Central memory CD4-positive, alpha-beta T cell (primary cell): ENCODE measurements around the gene PPP2R3A.
"Not testable (repeated sequence)": the region's sequence is repeated elsewhere in the genome, so short reads cannot be mapped to it uniquely, and the experiment has no call there.

Source experiments
- DNase-seq: peaks from one replicate; pipeline ENCODE4 v3.0.0; 2022

Gene PPP2R3A

GRCh38 chr3:136166507-136166906 is 201.0 kb downstream of the PPP2R3A start:
- no peak for DNase-seq

- DNase-seq, result not testable (repeated sequence)
These were observed 202.7 kb downstream of the PPP2R3A start for GRCh38 chr3:136168236-136168635.

- DNase-seq, result no peak
These were observed 205.6 kb downstream of the PPP2R3A start for GRCh38 chr3:136171097-136171542.

- DNase-seq, result no peak
These were observed 208.5 kb downstream of the PPP2R3A start for GRCh38 chr3:136173939-136174490.

- DNase-seq, result no peak
These were observed 212.3 kb downstream of the PPP2R3A start for GRCh38 chr3:136177876-136178275.

- no peak for DNase-seq
These were observed 216.2 kb downstream of the PPP2R3A start for GRCh38 chr3:136181741-136182140.

- DNase-seq, result no peak
These were observed 219.2 kb downstream of the PPP2R3A start for GRCh38 chr3:136184703-136185102.

- no peak for DNase-seq
These were observed 220.8 kb downstream of the PPP2R3A start for GRCh38 chr3:136186344-136186743.

GRCh38 chr3:136186846-136187245 is 221.3 kb downstream of the PPP2R3A start:
- no peak for DNase-seq

- DNase-seq, result no peak
These were observed 222.3 kb downstream of the PPP2R3A start for GRCh38 chr3:136187868-136188267.

- no peak for DNase-seq
These were observed 223.5 kb downstream of the PPP2R3A start for GRCh38 chr3:136189043-136189442.

GRCh38 chr3:136189859-136190617 is 224.5 kb downstream of the PPP2R3A start:
- DNase-seq, result no peak

- DNase-seq, result not testable (repeated sequence)
These were observed 226.7 kb downstream of the PPP2R3A start for GRCh38 chr3:136192195-136192594.

- DNase-seq, result no peak
These were observed 227.3 kb downstream of the PPP2R3A start for GRCh38 chr3:136192831-136193230.

GRCh38 chr3:136193278-136194054 is 227.9 kb downstream of the PPP2R3A start:
- no peak for DNase-seq

- peak; percentile 85 for DNase-seq
These were observed 229.1 kb downstream of the PPP2R3A start for GRCh38 chr3:136194409-136195257.

- DNase-seq, result peak; percentile 85
These were observed 229.9 kb downstream of the PPP2R3A start for GRCh38 chr3:136195258-136196063.

- no peak for DNase-seq
These were observed 230.5 kb downstream of the PPP2R3A start, which contains the start of gene MSL2 for GRCh38 chr3:136196064-136196400. TSS of gene MSL2 (minus strand) at chr3:136196335. CDS start at chr3:136195113, 1,222 bp downstream.

- peak; percentile 96 for DNase-seq
These were observed 231.1 kb downstream of the PPP2R3A start for GRCh38 chr3:136196401-136197158.

GRCh38 chr3:136197159-136197793 is 231.7 kb downstream of the PPP2R3A start:
- no peak for DNase-seq
